Left ventricle myocardium inferior (tissue), 1 donor: ENCODE results near the gene HOXD11. TPM values are rescaled to one million over a fixed set of nuclear protein-coding genes. Genes with fewer than 3 reads are reported as not detected.

Experiments
- DNase-seq: peaks from one replicate; pipeline ENCODE4 v3.0.0-alpha.2; 2020
- H3K27ac ChIP-seq: fragments of 200-600 bp; replicated peaks from 2 replicates; pipeline ENCODE4 v1.8.0; 2021
- H3K27me3 ChIP-seq: fragments of 200-600 bp; 2 replicates; pipeline ENCODE4 v1.8.0; 2021; ENCODE audit warnings: low read depth
- H3K36me3 ChIP-seq: fragments of 200-600 bp; 2 replicates; pipeline ENCODE4 v1.8.0; 2021
- H3K4me1 ChIP-seq: fragments of 200-600 bp; 2 replicates; pipeline ENCODE4 v1.8.0; 2021
- H3K4me3 ChIP-seq: fragments of 200-600 bp; 2 replicates; pipeline ENCODE4 v1.8.0; 2021; ENCODE audit warnings: mild to moderate bottlenecking, moderate library complexity
- H3K9me3 ChIP-seq: fragments of 200-600 bp; replicated peaks from 2 replicates; pipeline ENCODE4 v1.8.0; 2021
- CTCF ChIP-seq: fragments of 200-600 bp; IDR thresholded peaks from 2 replicates; pipeline ENCODE4 v1.8.0; 2021; ENCODE audit warnings: antibody characterized with exemption, mild to moderate bottlenecking, borderline replicate concordance
- intact Hi-C: fragments of 100-400 bp; cut with micrococcal nuclease; formaldehyde crosslinking; loops from one replicate; pipeline ENCODE4 v1.11.0; 2022
- total RNA-seq: library from RNA; stranded (reverse); fragmentation: NEBNext Ultra II Directional; extraction: Animal tissue kit (Norgen Biotek cat#: 25700); gene quantifications from one replicate; pipeline ENCODE4 v1.2.1, GENCODE V29; 2021
- donor health status: DM: no; HTN: yes; CAD: no; lungs with severe emphysema.

The HOXD11 gene
- total RNA-seq, 1 donor from 2014 or later = not detected

DNA sequence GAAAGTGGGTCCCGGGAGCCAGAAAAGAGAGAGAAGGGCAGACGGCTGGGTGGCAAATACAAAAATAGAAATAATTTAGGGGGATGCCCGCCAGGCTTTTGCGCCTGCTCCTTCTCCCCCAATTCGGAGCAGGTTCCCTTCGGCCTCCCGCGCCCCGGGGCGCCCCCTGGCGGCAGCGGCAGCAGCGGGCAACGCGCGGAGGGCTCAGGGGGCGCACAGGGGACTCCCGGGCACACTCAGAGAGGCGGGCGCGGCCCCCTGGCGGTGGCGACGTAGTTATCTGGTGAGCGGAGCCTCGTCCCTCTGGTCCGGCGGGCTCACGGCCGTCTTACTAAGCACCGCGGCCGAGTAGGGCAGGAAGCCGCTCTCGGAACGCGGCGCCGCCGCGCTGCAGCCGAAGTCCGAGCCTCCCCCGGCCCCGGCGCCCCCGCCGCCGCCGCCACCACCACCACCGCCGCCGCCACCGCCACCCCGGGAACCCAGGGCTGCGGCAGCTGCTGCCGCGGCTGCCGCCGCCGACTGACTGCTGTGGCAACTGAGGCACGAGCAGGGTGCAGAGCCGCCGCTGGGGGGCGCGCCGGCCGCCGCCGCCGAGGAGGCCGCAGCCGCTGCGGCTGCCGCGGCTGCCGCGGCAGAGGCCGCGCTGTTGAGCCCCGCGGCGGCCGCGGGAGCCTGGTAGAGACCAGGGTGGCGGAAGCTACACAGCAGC, 27.1 kb upstream of the HOXD11 start:
- Histone ChIP-seq H3K4me3 (peak overlapping the region; percentile 50), H3K27me3 (peaks cover 100% of the 10 kb centered on the region), H3K9me3 (peaks cover 6% of the 10 kb centered on the region), H3K4me1 (peaks cover 39% of the 10 kb centered on the region), H3K27ac (no peak overlapping the region), H3K36me3 (no peaks in the 10 kb centered on the region)
- no peak for DNase-seq
- TF ChIP-seq CTCF = peak; percentile 69
- intact Hi-C loops = no loop called here

- DNase-seq = no peak
- Histone ChIP-seq H3K9me3 (peaks cover 6% of the 10 kb centered on the region), H3K36me3 (no peaks in the 10 kb centered on the region), H3K27me3 (peaks cover 100% of the 10 kb centered on the region), H3K27ac (no peak overlapping the region), H3K4me1 (peaks cover 47% of the 10 kb centered on the region), H3K4me3 (peak overlapping the region; percentile 50)
- TF ChIP-seq CTCF = no peak
- intact Hi-C loops = no loop called here
Observed at GRCh38 chr2:176080540-176081375, 26.3 kb upstream of the HOXD11 start.

- Histone ChIP-seq H3K4me1 (peaks cover 53% of the 10 kb centered on the region), H3K27ac (no peak overlapping the region), H3K27me3 (peaks cover 100% of the 10 kb centered on the region), H3K9me3 (peaks cover 6% of the 10 kb centered on the region), H3K36me3 (no peaks in the 10 kb centered on the region), H3K4me3 (no peak overlapping the region)
- no peak for TF ChIP-seq CTCF
- intact Hi-C loops = no loop called here
- no peak for DNase-seq
Observed at GRCh38 chr2:176081376-176081836, 25.7 kb upstream of the HOXD11 start.

- no peak for DNase-seq
- H3K4me1 ChIP-seq = peaks cover 54% of the 10 kb centered on the region
- H3K9me3 ChIP-seq = peaks cover 6% of the 10 kb centered on the region
- H3K36me3 ChIP-seq = no peaks in the 10 kb centered on the region
- no peak overlapping the region for H3K27ac ChIP-seq
- intact Hi-C loops = no loop called here
- peaks cover 100% of the 10 kb centered on the region for H3K27me3 ChIP-seq
- no peak for TF ChIP-seq CTCF
- no peak overlapping the region for H3K4me3 ChIP-seq
Observed at GRCh38 chr2:176081837-176082524, 25.1 kb upstream of the HOXD11 start.

DNA sequence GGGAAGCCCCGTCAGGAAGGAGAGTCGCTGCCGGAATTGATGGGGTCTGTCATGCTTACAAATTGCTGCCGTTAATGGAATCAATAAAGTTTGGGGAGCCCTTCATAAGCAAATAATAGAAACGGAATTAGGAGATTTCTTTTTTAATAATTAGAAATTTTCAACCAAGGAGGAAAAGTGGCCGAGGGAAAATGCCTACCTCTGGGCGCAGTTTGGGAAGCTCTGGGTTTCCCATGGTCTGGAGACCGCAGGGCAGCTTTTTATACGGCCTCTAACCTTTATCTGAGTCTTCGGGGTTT, 24.6 kb upstream of the HOXD11 start:
- intact Hi-C loops = no loop called here
- no peak overlapping the region for H3K4me3 ChIP-seq
- H3K27ac ChIP-seq = no peak overlapping the region
- no peak for TF ChIP-seq CTCF
- H3K36me3 ChIP-seq = no peaks in the 10 kb centered on the region
- peaks cover 6% of the 10 kb centered on the region for H3K9me3 ChIP-seq
- no peak for DNase-seq
- peaks cover 100% of the 10 kb centered on the region for H3K27me3 ChIP-seq
- H3K4me1 ChIP-seq = peaks cover 54% of the 10 kb centered on the region
